A549 treated with ZK216348 at 1 μM for 4 hours (cell line): ENCODE measurements around the gene FAM98C. TPM values are rescaled to one million over a fixed set of nuclear protein-coding genes. Genes with fewer than 3 reads are reported as not detected.

Experiments used
- total RNA-seq: library from RNA; stranded (reverse); fragments of 200-300 nt; extraction: Qiagen RNA extraction; gene quantifications from 5 replicates; pipeline ENCODE4 v1.2.3, GENCODE V29; 2022; ENCODE audit warnings: low read depth

FAM98C gene
- 13.0 to 29.0 TPM (median 26.1 TPM) in 5 replicates for total RNA-seq

DNA sequence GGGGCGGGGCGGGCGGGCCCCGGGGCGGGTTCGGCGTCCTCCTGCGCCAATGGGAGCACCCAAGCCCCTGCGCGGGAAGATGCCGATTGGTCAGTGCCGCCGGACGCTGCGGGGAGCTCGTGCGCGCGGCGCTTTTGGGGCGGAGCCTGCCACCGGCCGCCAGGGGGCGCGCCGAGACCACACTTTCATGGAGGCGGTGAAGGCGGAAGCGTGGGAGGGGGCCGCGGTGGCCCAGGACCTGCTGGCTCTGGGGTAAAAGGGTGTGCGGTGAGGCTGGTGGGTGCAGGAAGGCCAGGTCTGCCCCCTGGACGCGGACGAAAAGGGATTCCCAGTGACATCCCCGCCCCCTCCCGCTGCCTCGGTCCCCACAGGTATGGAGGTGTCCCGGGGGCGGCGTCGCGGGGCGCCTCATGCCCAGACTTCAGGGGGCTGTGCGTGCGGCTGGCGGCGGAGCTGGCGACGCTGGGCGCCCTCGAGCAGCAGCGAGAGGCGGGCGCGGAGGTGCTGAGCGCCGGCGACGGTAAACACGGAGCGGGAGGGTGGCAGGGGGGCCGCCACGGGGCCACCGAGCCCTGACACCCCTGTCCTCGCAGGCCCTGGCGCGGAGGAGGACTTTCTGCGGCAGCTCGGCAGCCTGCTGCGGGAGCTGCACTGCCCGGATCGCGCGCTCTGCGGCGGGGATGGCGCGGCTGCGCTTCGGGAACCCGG lies at the start of gene FAM98C:
Gene FAM98C (plus strand): TSS at position 127 of the 708 bp plus-strand sequence. CDS start 61 bp downstream, at position 188.

DNA sequence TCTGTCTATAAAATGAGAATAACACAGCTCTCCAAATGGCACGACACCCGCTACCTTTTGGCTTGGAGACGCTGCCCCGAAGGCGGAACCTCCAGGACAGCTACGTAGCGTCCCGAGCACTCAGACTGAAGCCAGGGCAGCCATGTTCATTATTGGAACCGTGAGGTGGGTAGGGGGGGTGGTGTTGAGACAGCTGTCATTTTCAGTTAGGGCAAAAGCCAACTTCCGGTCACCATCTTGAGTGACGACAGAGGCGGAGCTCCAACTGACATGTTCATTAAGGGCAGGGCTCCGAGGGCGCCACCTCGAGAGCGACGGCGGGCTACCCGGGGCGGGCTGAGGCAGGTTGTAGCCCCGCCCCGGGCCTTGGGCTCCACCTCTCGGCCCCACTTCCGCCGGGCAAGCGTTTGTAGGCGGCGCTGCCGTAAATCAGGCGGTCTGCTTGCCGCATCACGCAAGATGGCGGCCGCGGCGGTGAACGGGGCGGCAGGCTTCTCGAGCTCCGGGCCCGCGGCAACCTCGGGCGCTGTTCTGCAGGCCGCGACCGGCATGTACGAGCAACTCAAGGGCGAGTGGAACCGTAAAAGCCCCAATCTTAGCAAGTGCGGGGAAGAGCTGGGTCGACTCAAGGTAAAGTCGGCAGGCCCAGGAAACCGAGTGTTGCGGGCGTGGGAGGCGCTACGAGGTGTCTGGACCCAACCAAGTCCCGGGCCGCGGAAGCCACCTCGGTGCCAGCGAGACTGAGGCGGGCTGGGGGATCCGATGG lies 28.4 kb upstream of the FAM98C start, which contains the start of gene PSMD8:
Gene PSMD8 (plus strand): TSS at position 240 of the 766 bp plus-strand sequence. CDS start 31 bp downstream, at position 271.

DNA sequence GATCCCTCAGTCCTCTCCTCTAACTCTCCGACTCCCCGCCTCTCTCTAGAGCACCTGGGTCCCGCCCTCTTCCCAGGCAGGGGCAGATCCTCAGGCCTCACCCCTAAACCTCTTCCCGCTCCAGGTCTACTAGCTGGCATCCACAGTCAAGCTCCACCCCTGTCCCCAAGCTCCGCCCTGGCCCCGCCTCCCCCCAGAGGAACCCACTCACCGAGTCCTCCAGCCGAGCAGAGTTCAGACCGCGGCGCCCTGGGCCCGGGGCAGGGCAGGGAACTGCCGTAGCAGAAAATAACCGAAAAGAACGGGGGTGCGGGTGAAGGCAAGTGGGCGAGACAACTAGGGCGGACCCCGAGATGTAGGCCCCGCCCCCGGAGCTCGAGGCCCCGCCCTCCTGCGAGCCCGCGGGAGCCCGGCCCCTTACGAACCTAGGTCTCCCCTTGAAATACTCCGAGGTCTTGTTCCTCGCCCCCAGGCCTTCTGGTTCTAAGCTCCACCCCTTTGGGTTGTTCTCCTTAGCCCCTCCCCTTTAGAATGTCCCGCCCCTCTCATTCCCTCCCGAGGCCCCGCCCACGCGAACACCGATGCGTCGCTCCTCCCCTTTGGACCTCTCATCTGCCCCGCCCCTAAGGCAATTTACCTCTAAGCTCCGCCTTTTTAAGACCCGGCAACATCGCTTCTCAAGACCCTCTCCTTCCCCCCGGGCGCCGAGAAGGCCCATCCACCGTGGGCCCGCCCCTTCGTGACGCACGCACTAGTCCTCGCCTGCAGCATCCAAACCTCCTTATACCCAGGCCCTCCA lies 15.1 kb upstream of the FAM98C start, which contains the start of gene GGN:
Gene GGN (minus strand): TSS at position 485 of the 799 bp plus-strand sequence. CDS start 773 bp downstream, outside the sequence.

DNA sequence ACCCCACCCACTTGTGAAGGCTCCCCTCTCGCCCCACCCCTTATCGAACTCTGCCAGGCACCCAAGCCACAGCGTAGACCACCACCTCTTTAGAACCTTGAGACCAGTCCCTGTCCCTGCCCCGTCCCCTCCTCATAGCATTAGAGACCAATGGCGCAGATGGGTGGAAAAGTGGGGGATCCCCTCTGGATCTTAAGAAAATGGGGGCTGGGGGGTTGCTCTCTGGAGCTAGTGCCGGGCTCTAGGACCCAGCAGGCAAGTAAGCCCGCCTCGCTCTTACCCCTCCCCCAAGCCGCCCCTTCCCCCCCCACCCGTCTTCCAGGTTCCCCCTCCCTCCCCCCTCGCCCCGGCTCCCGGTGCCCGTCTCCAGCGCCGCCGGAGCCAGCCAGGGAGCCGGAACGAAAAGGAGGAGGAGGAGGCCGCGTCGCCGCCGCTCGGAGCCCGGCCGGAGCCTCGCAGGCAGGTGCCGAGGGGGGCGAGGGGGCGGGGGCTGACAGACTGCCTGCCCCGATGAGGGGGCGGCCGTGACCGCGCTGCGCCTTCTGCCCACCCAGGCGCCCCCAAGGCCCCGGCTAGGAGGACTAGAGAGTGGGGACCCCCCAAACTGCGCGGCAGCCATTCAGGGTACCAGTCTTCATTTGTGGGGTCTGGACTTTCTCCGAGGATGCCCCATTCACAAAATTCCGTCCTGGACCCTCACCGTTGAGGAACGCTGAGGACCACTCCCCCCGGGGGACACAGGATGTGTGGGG lies 14.4 kb upstream of the FAM98C start, which contains the start of gene SPRED3:
Gene SPRED3 (plus strand): TSS at position 349 of the 752 bp plus-strand sequence. CDS start 1,606 bp downstream, outside the sequence.

DNA sequence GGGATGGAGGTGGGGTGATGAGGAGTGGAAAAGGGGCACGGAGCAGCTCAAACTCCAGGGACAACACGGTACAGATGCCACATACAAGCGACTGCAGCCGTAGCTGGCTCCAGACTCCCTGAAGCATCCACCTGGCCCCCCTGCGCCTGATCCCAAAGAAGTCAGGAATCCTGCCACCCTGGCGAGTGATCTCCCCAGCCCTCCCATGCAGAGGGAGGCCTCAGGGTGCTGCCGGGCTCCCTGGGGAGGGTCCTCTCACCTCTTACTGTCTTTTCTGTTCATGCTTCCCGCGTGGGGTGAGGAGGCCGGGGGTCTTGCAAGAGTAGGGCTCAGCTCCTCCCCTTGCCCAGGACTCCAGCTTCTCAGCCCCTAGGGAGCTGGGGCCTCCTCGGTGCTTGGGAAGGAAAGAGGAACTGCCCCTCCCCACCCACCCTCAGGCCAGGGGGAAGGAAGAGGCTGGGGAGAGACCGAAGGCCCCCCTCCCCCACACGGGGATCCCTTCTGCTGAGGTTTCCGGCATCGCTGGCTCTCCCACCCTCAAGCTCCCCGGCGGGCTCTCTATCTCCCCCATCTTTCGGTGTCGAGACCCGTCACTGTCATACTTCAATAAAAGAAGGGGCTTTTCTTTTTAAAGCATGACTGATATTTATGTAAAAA lies 23.0 kb downstream of the FAM98C start, which contains the start of gene RASGRP4:
Gene RASGRP4 (minus strand): TSS at position 410 of the 657 bp plus-strand sequence. CDS start 128 bp downstream, at position 282.

DNA sequence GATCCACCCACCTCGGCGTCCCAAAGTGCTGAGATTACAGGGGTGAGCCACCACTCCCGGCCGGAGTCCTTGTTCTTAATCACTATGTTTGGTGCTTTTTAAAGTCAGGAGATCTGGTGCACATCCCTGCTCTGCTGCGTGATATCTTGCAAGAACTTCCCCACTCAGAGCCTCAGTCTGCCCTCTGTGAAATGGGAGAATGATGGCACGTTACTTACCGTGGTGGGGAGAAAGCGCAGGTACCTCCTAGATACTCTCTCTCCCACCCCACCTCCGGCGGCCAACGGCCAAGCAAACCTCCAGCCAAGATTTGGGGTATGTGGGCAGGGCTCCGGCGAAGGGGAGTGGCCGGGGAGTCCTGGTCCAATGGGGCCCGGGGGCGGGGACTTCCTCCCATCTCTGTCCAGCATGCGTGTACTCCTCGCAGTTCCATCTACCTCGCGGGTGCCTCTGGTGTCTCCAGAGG lies 30.4 kb downstream of the FAM98C start, which contains the start of gene RYR1:
Gene RYR1 (plus strand): TSS at position 424 of the 466 bp plus-strand sequence. CDS start 139 bp downstream, outside the sequence.

Other genes with a start within 250 kb of the FAM98C start
- gene DPF1, start 178.9 kb upstream of the FAM98C start, total RNA-seq, result 3.6 to 5.8 TPM (median 4.8 TPM) in 5 replicates
- 61.1 to 125 TPM (median 113 TPM) in 5 replicates for gene PPP1R14A, start 146.7 kb upstream of the FAM98C start, total RNA-seq
- 246 to 361 TPM (median 324 TPM) in 5 replicates for gene SPINT2, start 138.5 kb upstream of the FAM98C start, total RNA-seq
- 493 to 766 TPM (median 736 TPM) in 5 replicates for gene C19orf33, start 98.8 kb upstream of the FAM98C start, total RNA-seq
- 72.7 to 140 TPM (median 127 TPM) in 5 replicates for gene YIF1B, start 87.1 kb upstream of the FAM98C start, total RNA-seq
- gene KCNK6, start 83.2 kb upstream of the FAM98C start, total RNA-seq, result 3.6 to 6.3 TPM (median 4.6 TPM) in 5 replicates
- 0.77 to 2.6 TPM (median 1.8 TPM) in 5 replicates for gene CATSPERG, start 67.3 kb upstream of the FAM98C start, total RNA-seq
- gene PSMD8, start 28.5 kb upstream of the FAM98C start, total RNA-seq, result 458 to 529 TPM (median 473 TPM) in 5 replicates
- 0.13 to 0.83 TPM (median 0.40 TPM) in 5 replicates for gene GGN, start 15.1 kb upstream of the FAM98C start, total RNA-seq
- 1.4 to 3.5 TPM (median 2.5 TPM) in 5 replicates for gene SPRED3, start 14.4 kb upstream of the FAM98C start, total RNA-seq
- 0.06 to 0.45 TPM in 2 of 5 replicates, not detected in the others for gene RASGRP4, start 23.1 kb downstream of the FAM98C start, total RNA-seq
- gene RYR1, start 30.6 kb downstream of the FAM98C start, total RNA-seq, result 3.0 to 7.3 TPM (median 5.6 TPM) in 5 replicates
- 0.28 to 1.3 TPM (median 0.75 TPM) in 5 replicates for gene MAP4K1, start 214.9 kb downstream of the FAM98C start, total RNA-seq
- 691 to 913 TPM (median 708 TPM) in 5 replicates for gene EIF3K, start 216.1 kb downstream of the FAM98C start, total RNA-seq
- 958 to 1,261 TPM (median 1,171 TPM) in 5 replicates for gene ACTN4, start 244.6 kb downstream of the FAM98C start, total RNA-seq